A673 (cell line): ENCODE measurements around the gene CFI.

Experiments used
- CTCF ChIP-seq: fragments of 300-800, 200-600 bp; sonication (generic); conservative IDR thresholded peaks from 2 replicates; pipeline ENCODE4 v1.5.1; 2017; ENCODE audit warnings: low read depth, mild to moderate bottlenecking, antibody characterized with exemption, low read length, moderate library complexity, mixed read lengths
- EZH2 ChIP-seq: fragments of 200-600 bp; sonication (generic); IDR thresholded peaks from 2 replicates; pipeline ENCODE4 v1.6.1; 2017; ENCODE audit warnings: borderline replicate concordance, low read depth, mild to moderate bottlenecking, mixed read lengths, antibody characterized with exemption, low read length; ENCODE audit not compliant: poor library complexity, severe bottlenecking

GRCh38 chr4:109739547-109739946 lies 62.3 kb downstream of the CFI start:
- TF ChIP-seq CTCF (no peak), EZH2 (no peak)
